IPS-NIHi11 (cell line): ENCODE data around the gene NDUFAF8.

Experiments
- DNase-seq: peaks from one replicate; pipeline ENCODE4 v3.0.0; 2012; ENCODE audit warnings: mixed read lengths, low spot score

The NDUFAF8 gene

DNA sequence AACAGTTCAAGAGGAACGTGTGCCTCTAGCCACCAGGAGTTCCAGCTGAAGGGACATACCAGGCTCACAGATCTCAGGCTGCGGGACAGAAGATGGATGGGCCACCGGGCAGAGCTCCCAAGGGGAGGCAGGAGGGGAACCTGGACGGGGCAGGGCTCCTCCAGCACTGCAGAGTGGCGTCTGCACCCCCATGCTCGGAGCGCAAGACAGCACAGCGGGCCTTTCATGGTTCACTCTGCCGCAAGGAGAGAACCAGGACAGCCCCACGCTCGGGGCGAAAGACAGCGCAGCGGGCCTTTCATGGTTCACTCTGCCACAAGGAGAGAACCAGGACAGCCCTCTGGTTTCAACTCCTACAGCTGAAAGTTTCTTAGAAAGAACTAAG, 35.3 kb downstream of the NDUFAF8 start:
- no peak for DNase-seq

DNA sequence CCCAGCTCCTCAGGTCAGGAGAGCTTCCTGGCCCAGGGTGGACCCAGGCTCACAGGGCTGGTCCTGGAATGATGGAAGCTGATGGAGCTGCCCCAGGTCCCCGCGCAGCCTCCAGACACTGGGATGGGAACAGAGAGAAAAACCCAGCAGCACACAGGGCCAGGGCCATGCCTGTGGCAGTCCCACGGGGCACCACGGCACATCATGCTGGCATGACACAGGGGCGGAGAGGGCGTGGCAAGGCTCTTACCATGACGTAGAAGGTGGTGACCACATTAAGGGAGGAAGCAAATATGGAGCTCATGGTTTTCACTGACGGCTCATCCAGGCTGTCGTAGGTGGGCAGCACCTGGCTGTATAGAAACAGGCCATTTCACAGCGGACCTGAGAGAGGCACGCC, 37.7 kb downstream of the NDUFAF8 start:
- DNase-seq = no peak

DNA sequence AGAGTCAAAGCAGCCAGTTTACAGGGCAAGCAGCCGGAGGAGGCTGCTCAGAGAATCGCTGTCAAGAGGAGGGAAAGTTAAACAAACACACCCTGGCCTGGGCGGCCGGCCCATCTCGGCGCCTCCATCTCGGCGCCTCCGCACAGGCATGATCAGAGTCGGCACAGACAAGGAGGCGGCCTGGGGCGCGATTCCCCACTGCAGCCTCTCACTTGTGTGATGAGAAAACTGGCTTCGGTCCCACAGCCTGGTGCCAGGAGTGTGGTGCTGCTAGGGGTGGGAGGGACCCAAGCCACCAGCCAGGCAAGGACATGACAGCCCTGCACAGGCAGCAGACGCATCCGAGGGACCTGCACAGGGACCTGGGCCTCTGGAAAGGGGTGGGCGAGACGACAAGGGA, 38.3 kb downstream of the NDUFAF8 start:
- DNase-seq = no peak

GRCh38 chr17:81277946-81278693, 39.0 kb downstream of the NDUFAF8 start:
- no peak for DNase-seq

- no peak for DNase-seq
These were observed 39.7 kb downstream of the NDUFAF8 start for GRCh38 chr17:81278831-81279230.

DNA sequence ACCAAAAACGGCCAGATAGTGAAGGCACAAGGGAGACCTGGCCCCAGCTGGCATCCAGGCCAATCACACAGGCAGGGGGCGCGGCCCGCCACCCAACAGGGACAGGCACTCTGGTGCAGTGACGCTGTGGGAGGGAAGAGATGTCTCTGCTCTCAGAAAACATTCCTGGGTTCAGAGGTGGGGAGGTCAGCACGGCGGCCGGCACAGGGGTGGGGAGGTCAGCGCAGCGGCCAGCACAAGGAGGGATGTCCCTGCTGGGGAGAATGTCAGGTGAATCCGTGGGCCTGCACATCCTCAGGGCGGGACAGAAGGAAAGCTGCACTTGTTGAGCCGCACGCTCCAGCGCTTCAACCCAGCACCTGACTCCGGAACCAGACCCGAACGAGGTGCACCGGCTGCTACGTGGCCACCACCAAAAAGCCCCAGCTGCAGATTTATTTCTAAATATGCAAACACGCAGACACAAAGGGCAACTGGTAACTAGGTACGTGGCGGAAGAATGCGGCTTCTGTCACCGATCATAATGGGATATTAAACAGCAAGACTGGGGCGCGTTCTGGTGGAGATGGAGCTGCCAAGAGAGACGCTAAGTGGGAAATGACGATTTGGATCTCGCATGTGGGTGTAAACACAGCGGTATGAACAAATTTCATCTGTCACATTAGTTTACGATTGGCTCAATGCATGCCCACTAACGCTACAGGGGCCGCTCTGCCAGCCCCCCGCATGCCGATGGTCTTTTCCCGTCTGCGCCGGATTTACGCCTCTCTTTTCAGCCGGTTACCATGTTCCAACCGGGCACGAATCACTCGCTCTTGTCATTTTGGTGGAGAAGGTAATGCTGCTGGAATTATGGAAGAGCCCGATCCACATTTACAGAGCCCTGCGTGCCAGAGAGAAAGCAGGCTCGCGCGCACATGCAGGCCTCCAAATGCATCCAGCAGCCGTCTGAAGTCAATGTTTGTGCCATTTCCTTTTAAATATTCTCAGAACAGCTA, 40.5 kb downstream of the NDUFAF8 start:
- no peak for DNase-seq

DNA sequence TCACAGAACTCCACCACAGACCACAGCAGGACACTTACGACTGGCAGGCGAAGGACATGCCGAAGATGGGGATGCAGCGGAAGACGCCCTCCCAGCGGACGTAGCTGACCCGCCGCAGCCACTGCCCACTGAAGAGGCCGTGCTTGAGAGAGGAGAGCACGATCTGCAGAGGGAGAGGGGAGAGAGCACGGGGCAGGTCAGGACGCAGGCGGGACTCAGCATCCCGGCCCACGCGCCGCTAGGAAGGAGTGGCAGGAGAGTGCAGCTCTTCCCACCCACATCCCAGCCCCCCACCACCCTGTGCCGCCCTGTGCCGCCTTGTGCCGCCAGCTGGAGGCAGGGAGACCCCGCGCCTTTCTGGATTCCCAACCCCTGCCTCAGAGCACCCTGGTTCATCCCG, 41.5 kb downstream of the NDUFAF8 start:
- peak; percentile 25 for DNase-seq

GRCh38 chr17:81282141-81282540, 43.0 kb downstream of the NDUFAF8 start:
- DNase-seq = peak; percentile 15

DNA sequence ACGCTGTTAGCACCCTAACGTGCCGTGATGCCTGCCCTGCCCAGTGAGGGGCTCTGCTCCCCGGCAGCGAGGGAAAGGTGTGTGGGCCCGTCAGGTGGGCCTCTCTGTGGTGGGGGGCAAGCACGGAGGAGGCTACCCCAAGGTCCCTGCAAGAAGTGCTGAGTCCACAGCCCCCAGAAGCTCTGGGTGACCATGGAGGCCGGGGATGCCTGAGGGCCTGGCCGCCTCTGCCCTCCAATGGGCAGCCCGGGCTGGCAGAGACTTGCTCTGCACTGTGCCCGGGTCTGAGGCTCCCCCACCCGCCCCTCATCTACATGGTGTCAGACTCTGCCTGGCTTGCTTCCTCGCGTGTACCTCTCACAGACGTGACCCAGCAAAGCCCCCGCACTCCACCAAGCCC, 43.8 kb downstream of the NDUFAF8 start:
- DNase-seq = peak; percentile 14

- peak; percentile 43 for DNase-seq
These were observed 46.2 kb downstream of the NDUFAF8 start for GRCh38 chr17:81285179-81285878.

DNA sequence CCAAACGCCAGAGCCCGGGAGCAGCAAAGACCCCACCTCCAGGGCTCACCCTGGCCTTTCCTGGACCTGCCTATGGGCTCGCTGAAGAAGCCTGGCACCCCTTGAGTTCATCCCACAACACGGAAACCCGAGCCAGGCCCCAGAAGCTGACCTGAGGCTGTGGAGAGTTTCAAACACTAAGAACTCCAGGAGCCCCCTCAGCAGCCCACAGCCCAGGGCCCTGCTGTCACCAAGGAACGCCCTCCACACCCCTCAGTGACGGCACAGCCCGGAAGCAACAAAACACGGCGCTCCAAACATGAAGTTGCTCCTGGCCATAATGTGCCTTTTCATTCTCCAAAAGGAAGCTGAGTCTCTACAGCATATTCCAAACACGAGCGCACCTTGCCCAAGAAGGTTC, 46.8 kb downstream of the NDUFAF8 start:
- no peak for DNase-seq

DNA sequence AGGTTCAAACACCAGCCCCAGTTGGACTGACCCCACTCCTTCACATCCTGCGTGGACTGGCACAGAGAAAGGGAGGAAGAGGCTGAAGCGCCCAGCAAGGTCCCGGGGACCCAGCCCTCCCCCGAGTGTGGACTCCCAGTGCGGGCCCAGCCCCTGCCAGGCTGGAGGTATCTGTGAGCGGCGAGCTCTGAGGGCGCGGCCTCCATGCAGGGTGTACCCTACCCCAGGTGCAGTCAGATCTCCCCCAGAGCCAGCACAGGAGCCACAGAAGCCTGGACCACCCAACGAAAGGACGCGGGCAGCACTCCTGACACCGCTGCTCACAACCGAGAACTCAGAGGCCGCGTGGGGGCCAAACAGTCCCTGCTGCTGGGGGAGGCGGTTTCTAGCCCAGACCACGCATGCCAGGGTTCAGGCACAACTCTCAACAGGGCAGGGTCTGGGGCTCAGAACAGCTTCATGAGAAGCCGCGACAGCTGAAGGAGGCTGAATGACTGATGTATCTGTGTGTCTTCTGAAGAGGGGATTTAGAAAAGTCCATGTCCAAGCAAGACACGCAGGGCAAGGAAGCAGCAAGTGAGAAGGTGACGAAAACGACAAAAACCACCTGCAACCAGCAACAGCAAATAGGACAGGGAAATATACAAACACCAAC, 47.5 kb downstream of the NDUFAF8 start:
- no peak for DNase-seq

DNA sequence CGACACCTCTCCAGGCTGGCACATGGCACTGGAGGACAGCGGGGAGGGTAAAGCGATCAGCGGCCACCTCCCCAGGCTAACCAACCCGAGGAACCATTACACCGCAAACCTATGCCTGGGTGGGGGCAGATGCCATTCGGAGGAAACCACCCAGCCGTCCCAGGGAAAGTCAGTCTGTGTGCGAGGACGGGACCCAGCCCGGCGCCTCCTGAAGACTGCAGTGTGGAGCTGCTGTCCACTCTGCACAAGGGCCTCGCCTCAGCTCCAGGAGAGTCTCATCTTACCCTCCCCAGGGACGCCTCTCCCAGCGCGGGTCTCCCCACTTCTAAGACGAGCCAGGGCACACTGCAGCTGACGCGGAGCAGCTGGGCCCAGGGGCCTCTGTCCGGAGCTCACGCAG, 48.0 kb downstream of the NDUFAF8 start:
- no peak for DNase-seq

GRCh38 chr17:81287741-81288430, 48.8 kb downstream of the NDUFAF8 start:
- no peak for DNase-seq

DNA sequence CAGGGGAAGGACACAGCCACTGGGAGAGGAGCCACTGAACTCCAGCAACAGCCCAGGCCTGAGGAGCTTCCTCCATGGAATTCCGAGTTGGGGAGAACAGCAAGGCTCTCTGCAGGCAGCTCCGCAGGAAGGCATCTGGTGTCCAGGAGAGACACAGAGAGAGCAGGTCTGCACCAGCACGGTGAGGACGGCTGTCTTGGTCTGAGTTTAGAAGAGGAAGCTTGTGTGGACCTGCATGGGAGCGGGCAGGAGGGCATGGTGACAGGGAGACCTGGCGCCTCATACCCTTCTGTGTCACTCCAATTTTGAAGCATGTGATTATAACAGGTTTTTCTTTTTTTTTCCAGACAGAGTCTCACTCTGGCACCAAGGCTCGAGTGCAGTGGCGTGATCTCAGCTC, 49.6 kb downstream of the NDUFAF8 start:
- DNase-seq = no peak

GRCh38 chr17:81289627-81290026, 50.5 kb downstream of the NDUFAF8 start:
- no peak for DNase-seq

- no peak for DNase-seq
These were observed 51.1 kb downstream of the NDUFAF8 start for GRCh38 chr17:81290230-81290629.
